Measurements from ENCODE around the gene CPT1B. TPM values are rescaled to one million over a fixed set of nuclear protein-coding genes. Genes with fewer than 3 reads are reported as not detected.

The CPT1B gene
- total and polyA plus RNA-seq, 2 of the 8 experiments (the other 6 are each of a cell fraction or from before 2014, with no cell fraction given), result 34.2 to 36.2 TPM

DNA sequence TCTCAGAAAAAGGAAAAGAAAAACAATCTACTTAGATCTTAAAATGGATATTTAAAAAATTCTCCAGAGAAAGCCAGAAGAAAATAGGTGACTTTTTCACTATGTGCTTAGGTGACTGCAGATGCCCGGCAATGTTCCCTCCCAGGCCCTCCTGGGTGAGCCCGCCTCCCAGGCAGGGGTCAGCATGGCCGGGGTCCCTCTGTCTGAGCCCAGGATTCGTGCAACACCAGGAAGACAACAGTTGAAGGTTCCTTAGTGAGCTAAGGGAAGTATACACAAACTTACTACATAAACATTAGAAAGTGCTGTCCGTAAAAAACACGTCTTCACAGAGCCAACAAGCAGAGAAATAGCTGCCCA is 33.9 kb upstream of the CPT1B start (continued):
- TF ChIP-seq, protein P1, sequence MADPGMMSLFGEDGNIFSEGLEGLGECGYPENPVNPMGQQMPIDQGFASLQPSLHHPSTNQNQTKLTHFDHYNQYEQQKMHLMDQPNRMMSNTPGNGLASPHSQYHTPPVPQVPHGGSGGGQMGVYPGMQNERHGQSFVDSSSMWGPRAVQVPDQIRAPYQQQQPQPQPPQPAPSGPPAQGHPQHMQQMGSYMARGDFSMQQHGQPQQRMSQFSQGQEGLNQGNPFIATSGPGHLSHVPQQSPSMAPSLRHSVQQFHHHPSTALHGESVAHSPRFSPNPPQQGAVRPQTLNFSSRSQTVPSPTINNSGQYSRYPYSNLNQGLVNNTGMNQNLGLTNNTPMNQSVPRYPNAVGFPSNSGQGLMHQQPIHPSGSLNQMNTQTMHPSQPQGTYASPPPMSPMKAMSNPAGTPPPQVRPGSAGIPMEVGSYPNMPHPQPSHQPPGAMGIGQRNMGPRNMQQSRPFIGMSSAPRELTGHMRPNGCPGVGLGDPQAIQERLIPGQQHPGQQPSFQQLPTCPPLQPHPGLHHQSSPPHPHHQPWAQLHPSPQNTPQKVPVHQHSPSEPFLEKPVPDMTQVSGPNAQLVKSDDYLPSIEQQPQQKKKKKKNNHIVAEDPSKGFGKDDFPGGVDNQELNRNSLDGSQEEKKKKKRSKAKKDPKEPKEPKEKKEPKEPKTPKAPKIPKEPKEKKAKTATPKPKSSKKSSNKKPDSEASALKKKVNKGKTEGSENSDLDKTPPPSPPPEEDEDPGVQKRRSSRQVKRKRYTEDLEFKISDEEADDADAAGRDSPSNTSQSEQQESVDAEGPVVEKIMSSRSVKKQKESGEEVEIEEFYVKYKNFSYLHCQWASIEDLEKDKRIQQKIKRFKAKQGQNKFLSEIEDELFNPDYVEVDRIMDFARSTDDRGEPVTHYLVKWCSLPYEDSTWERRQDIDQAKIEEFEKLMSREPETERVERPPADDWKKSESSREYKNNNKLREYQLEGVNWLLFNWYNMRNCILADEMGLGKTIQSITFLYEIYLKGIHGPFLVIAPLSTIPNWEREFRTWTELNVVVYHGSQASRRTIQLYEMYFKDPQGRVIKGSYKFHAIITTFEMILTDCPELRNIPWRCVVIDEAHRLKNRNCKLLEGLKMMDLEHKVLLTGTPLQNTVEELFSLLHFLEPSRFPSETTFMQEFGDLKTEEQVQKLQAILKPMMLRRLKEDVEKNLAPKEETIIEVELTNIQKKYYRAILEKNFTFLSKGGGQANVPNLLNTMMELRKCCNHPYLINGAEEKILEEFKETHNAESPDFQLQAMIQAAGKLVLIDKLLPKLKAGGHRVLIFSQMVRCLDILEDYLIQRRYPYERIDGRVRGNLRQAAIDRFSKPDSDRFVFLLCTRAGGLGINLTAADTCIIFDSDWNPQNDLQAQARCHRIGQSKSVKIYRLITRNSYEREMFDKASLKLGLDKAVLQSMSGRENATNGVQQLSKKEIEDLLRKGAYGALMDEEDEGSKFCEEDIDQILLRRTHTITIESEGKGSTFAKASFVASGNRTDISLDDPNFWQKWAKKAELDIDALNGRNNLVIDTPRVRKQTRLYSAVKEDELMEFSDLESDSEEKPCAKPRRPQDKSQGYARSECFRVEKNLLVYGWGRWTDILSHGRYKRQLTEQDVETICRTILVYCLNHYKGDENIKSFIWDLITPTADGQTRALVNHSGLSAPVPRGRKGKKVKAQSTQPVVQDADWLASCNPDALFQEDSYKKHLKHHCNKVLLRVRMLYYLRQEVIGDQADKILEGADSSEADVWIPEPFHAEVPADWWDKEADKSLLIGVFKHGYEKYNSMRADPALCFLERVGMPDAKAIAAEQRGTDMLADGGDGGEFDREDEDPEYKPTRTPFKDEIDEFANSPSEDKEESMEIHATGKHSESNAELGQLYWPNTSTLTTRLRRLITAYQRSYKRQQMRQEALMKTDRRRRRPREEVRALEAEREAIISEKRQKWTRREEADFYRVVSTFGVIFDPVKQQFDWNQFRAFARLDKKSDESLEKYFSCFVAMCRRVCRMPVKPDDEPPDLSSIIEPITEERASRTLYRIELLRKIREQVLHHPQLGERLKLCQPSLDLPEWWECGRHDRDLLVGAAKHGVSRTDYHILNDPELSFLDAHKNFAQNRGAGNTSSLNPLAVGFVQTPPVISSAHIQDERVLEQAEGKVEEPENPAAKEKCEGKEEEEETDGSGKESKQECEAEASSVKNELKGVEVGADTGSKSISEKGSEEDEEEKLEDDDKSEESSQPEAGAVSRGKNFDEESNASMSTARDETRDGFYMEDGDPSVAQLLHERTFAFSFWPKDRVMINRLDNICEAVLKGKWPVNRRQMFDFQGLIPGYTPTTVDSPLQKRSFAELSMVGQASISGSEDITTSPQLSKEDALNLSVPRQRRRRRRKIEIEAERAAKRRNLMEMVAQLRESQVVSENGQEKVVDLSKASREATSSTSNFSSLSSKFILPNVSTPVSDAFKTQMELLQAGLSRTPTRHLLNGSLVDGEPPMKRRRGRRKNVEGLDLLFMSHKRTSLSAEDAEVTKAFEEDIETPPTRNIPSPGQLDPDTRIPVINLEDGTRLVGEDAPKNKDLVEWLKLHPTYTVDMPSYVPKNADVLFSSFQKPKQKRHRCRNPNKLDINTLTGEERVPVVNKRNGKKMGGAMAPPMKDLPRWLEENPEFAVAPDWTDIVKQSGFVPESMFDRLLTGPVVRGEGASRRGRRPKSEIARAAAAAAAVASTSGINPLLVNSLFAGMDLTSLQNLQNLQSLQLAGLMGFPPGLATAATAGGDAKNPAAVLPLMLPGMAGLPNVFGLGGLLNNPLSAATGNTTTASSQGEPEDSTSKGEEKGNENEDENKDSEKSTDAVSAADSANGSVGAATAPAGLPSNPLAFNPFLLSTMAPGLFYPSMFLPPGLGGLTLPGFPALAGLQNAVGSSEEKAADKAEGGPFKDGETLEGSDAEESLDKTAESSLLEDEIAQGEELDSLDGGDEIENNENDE (IDR thresholded peaks at IDR 0.05; ENCODE audit: insufficient replicate concordance, low read length), result no peak
- TF ChIP-seq JUN (IDR thresholded peaks at IDR 0.05; ENCODE audit: low read depth, low read length) (no peak), GTF2F1 (IDR thresholded peaks at IDR 0.05; ENCODE audit: borderline replicate concordance, low read depth, low read length) (no peak), CEBPB (IDR thresholded peaks at IDR 0.05; ENCODE audit: low read depth, low read length) (no peak), ZNF274 (IDR thresholded peaks at IDR 0.05; ENCODE audit: borderline replicate concordance, extremely low read depth, low read length) (no peak), EP300 (IDR thresholded peaks at IDR 0.05; ENCODE audit: borderline replicate concordance in 1 of 2, low read depth in 2 of 2, low read length in 2 of 2) (no peak), HDAC6 (IDR thresholded peaks at IDR 0.05; ENCODE audit: low read depth, low read length) (no peak), EZH2 (IDR thresholded peaks at IDR 0.05; ENCODE audit: low read depth, low read length, severe bottlenecking) (no peak), POU5F1 (IDR thresholded peaks at IDR 0.05; ENCODE audit: low read depth, low read length) (no peak), RXRA (IDR thresholded peaks at IDR 0.05; ENCODE audit: insufficient read depth, low read depth, low read length) (no peak), SIN3A (conservative IDR thresholded peaks at IDR 0.05 in 1 of 2, IDR thresholded peaks at IDR 0.05 in 1 of 2; ENCODE audit: low read depth in 1 of 2, low read length in 2 of 2) (no peak)
